Mucosa of rectum (tissue), 2 donors: ENCODE results near the gene SFTPB.
"Not testable (repeated sequence)": the region's sequence is repeated elsewhere in the genome, so short reads cannot be mapped to it uniquely, and the experiment has no call there.

Experiments used
- H3K27ac ChIP-seq, 2 donors: one replicate each; pipeline ENCODE4 v1.7.0; 2013; ENCODE audit warnings: inconsistent platforms in 2 of 2, low read depth in 2 of 2, low read length in 2 of 2
- H3K27me3 ChIP-seq, 2 donors: one replicate each; pipeline ENCODE4 v1.7.0; 2013; ENCODE audit warnings: low read length in 2 of 2; ENCODE audit not compliant: control insufficient read depth in 2 of 2, insufficient read depth in 2 of 2
- H3K36me3 ChIP-seq, 2 donors: one replicate each; pipeline ENCODE4 v1.7.0; 2013; ENCODE audit warnings: low read length in 2 of 2; ENCODE audit not compliant: control insufficient read depth in 2 of 2, insufficient read depth in 2 of 2
- H3K4me1 ChIP-seq, 2 donors: one replicate each; pipeline ENCODE4 v1.7.0; 2013; ENCODE audit warnings: low read length in 2 of 2, mild to moderate bottlenecking in 1 of 2; ENCODE audit not compliant: control insufficient read depth in 2 of 2, insufficient read depth in 2 of 2
- H3K4me3 ChIP-seq, 2 donors: one replicate each; pipeline ENCODE4 v1.7.0; 2013; ENCODE audit warnings: low read length in 2 of 2
- H3K9ac ChIP-seq, 2 donors: one replicate each; pipeline ENCODE4 v1.7.0; 2013; ENCODE audit warnings: low read length in 2 of 2, low read depth in 1 of 2, mild to moderate bottlenecking in 1 of 2
- H3K9me3 ChIP-seq, 2 donors: one replicate each; pipeline ENCODE4 v1.7.0; 2013; ENCODE audit warnings: low read length in 2 of 2; ENCODE audit not compliant: control insufficient read depth in 2 of 2
- donor health status: healthy.
- donor health status: Normal muscosa, but diverticular disease.

The SFTPB gene

DNA sequence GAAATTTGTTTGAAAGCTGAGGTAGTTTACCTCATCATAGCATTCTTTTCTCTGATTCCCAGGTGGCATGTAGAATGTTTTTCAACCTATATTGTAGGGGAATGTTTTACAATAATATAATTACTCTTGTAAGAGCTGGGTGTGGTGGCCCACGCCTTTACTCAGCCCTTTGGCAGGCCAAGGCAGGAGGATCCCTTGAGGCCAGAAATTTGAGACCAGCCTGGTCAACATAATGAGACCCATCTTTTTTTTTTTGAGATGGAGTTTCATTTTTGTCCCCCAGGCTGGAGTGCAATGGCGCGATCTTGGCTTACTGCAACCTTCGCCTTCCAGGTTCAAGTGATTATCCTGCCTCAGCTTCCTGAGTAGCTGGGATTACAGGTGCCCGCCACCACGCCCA lies 48.4 kb downstream of the SFTPB start:
- Histone ChIP-seq H3K9ac (no peak overlapping the region), H3K27ac (no peak overlapping the region), H3K4me1 (peaks cover 16% of the 10 kb centered on the region in 2 donors), H3K27me3 (no peaks in the 10 kb centered on the region), H3K36me3 (peaks cover 16 to 42% of the 10 kb centered on the region in 2 donors), H3K9me3 (no peaks in the 10 kb centered on the region), H3K4me3 (no peak overlapping the region)

DNA sequence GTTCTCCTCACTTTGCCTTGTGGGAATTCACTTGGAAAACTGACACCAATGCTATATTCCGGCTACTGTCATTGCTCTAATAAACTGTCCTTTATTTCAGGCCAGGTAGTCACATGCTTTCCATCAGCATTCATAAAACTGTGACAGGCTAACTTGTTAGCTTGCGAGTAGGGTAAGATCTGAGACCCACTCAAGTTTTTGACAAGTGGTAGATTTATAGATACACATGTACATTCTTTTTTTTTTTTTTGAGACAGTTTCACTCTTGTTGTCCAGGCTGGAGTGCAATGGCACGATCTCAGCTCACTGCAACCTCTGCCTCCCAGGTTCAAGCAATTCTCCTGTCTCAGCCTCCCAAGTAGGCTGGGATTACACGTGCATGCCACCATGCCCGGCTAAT lies 50.3 kb downstream of the SFTPB start:
- H3K4me3 ChIP-seq = peak overlapping the region; percentile 41 to 79
- H3K27me3 ChIP-seq, H3K27ac ChIP-seq, H3K9me3 ChIP-seq, H3K9ac ChIP-seq: not testable (repeated sequence)
- peaks cover 2 to 28% of the 10 kb centered on the region in 2 donors for H3K36me3 ChIP-seq
- H3K4me1 ChIP-seq = peaks cover 16% of the 10 kb centered on the region in 2 donors

DNA sequence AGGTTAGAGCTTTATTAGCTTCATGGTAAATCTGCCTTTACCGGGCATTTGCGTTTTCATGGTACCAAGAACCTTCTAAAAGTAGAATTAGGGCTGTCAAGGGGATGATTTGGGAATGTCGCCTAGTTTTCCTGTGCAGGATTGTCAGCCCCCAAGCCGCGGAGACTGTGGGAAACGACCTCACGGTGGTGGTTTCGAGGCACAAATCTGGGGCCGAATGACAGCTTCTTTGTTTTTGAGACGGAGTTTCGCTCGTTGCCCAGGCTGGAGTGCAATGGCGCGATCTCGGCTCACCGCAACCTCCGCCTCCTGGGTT lies 52.6 kb downstream of the SFTPB start:
- H3K27me3 ChIP-seq = no peaks in the 10 kb centered on the region
- peaks cover 0 to 13% of the 10 kb centered on the region in 2 donors for H3K36me3 ChIP-seq
- peak overlapping the region in 1 of 2 donors; percentile 80 for H3K27ac ChIP-seq
- no peaks in the 10 kb centered on the region for H3K9me3 ChIP-seq
- no peak overlapping the region for H3K4me3 ChIP-seq
- no peak overlapping the region for H3K9ac ChIP-seq
- peaks cover 22 to 25% of the 10 kb centered on the region in 2 donors for H3K4me1 ChIP-seq

DNA sequence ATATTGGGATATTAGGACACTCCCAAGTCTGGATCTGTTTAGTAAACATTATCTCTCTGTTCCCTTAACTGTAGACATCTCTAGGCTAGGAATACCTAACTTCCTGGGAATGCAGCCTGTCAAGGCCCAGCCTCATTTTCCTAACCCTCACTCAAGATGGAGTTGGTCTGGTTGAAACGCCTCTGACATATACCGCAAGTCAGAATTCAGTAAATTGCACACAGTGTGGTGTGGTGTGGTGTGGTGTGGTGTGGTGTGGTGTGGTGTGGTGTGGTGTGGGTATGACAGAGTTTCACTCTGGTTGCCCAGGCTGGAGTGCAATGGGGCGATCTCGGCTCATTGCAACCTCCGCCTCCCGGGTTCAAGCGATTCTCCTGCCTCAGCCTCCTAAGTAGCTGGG lies 53.2 kb downstream of the SFTPB start:
- not testable (repeated sequence) for H3K9me3 ChIP-seq, H3K9ac ChIP-seq, H3K4me3 ChIP-seq, H3K27ac ChIP-seq, H3K27me3 ChIP-seq
- peaks cover 0 to 14% of the 10 kb centered on the region in 2 donors for H3K36me3 ChIP-seq
- H3K4me1 ChIP-seq = peaks cover 22 to 28% of the 10 kb centered on the region in 2 donors

DNA sequence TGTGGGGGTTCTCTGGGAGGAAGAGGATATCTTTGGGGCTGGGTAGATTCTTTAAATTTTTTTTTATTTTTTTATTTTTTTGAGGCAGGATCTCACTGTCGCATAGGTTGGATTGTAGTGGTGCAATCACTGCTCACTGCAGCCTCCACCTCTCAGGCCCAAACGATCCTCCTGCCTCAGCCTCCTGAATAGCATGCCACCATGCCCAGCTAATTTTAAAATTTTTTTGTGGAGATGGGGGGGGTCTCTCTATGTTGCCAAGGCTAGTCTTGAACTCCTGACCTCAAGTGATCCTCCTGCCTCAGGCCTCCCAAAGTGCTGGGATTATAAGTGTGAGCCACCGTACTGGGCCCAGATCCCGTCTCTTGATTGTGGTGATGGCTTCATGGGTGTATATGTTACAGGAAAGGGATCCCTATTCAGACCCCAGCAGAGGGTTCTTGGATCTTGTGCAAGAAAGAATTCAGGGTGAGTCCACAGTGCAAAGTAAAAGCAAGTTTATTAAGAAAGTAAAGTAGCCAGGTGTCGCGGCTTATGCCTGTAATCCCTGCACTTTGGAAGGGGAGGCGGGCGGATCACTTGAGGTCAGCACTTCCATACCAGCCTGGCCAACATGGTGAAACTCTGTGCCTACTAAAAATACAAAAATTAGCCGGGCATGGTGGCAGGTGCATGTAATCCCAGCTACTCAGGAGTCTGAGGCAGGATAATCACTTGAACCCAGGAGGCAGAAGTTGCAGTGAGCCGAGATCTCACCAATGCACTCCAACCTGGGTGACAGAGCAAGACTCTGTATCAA lies 54.1 kb downstream of the SFTPB start:
- H3K9ac ChIP-seq = no peak overlapping the region
- H3K4me1 ChIP-seq = peaks cover 15 to 22% of the 10 kb centered on the region in 2 donors
- H3K36me3 ChIP-seq = peaks cover 7 to 12% of the 10 kb centered on the region in 2 donors
- H3K27ac ChIP-seq = no peak overlapping the region
- no peaks in the 10 kb centered on the region for H3K27me3 ChIP-seq
- H3K9me3 ChIP-seq = no peaks in the 10 kb centered on the region
- no peak overlapping the region for H3K4me3 ChIP-seq

DNA sequence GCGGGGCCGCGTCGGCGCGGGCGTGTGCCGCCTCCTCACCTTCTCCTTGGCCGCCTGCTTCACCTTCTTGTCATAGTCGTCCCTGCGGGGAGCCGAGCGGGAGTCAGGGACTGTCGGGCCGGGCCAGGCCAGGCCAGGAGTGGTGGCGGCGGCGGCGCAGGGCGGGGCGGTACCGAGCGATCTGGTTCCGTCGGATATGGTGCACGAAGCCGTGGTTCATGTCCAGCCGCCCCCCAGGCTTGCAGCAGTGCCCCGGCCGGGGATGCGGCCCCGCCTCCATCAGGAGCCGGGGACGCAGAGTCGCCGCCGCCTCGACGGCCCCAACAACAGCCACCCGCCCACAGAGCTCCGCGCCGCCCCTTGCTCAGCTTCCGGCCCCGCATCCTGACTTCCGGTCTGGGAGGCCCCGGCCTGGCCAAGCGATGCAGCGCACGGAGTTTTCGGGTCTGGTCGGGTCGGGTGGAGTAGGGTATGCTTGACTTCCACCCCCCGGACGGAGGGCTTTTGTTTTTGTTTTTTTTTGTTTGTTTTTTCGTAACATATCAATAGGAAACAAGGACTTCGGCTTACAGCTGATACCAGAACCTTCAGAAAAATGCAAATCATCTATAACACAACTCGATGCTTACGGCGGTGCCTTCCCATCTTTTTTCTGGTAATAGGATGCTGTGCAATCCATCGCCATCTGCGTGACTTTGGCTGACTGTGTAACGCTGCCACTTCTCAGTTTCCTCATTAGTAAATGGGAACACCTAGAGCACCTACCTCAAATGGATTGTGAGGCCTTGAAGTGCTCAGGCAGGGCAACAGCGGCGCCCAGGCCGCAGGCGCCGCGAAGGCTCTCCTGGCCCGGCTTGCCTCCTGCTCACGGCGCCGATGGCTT lies 56.1 kb downstream of the SFTPB start, which contains the start of gene C2orf68:
Gene C2orf68, minus strand, starts transcription at position 362 of the 883 bp plus-strand sequence. Its CDS starts 82 bp downstream, at position 280.
- no peaks in the 10 kb centered on the region for H3K27me3 ChIP-seq
- peaks cover 22 to 26% of the 10 kb centered on the region in 2 donors for H3K36me3 ChIP-seq
- H3K27ac ChIP-seq = peak within 1 kb of the TSS; percentile 84 to 87
- H3K4me3 ChIP-seq = peak within 1 kb of the TSS; percentile 93
- H3K4me1 ChIP-seq = peaks cover 8 to 15% of the 10 kb centered on the region in 2 donors
- no peaks in the 10 kb centered on the region for H3K9me3 ChIP-seq
- peak within 1 kb of the TSS; percentile 79 to 88 for H3K9ac ChIP-seq

DNA sequence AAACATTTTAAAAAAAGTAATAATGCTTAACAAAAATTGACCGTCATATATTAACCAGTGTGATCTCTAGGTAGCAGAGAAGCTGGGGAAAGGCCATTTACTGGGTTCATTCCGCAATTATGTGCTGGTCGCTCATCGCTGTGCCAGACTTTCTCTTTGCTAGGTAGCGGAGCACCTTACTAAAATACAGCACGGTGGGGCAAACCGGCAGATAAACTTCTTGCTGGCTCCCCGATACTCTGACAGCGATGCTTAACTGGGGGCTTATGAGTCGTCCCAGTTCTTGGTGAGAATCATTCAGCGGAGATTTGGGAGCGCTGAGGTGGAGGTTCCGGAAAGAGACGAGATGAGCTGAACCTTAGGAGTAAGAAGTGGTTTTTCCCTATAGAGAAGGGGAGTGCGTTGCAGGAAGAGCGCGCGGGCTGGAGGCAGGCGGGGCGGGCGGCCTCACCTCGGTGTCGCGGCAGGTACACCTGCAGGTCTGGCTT lies 56.7 kb downstream of the SFTPB start:
- peak overlapping the region; percentile 93 for H3K4me3 ChIP-seq
- H3K9ac ChIP-seq = peak overlapping the region; percentile 79 to 88
- peaks cover 6 to 12% of the 10 kb centered on the region in 2 donors for H3K4me1 ChIP-seq
- no peaks in the 10 kb centered on the region for H3K27me3 ChIP-seq
- peak overlapping the region; percentile 84 to 87 for H3K27ac ChIP-seq
- no peaks in the 10 kb centered on the region for H3K9me3 ChIP-seq
- peaks cover 22 to 31% of the 10 kb centered on the region in 2 donors for H3K36me3 ChIP-seq
